H1 (cell line): ENCODE measurements around the gene OR10P1. TPM values are rescaled to one million over a fixed set of nuclear protein-coding genes. Genes with fewer than 3 reads are reported as not detected.

Experiments used
- CTCF ChIA-PET: fragments of 300-600 bp; sonication (Branson Sonifier 250); formaldehyde crosslinking; loops from one replicate; lab custom pipeline; 2021; ENCODE audit not compliant: partially characterized antibody; lab: Charles Lee
- POLR2A ChIA-PET: fragments of 300-600 bp; sonication (Branson Sonifier 250); formaldehyde crosslinking; loops from one replicate; lab custom pipeline; 2021; ENCODE audit warnings: inconsistent platforms; ENCODE audit not compliant: partially characterized antibody; lab: Charles Lee
- DNase-seq, 2 experiments: peaks; one replicate each; pipeline versions ENCODE4 v3.0.0 to v3.0.0-alpha.2; 2010 to 2022; ENCODE audit warnings: low spot score in 2 of 2, low read depth in 1 of 2, mixed read lengths in 1 of 2
- FAIRE-seq: peaks from 2 replicates; lab custom pipeline; 2011; peaks lifted over from hg19 to GRCh38; lab: Jason Lieb, UNC
- H2AFZ ChIP-seq: 2 replicates; pipeline ENCODE4 v1.8.1; 2012; ENCODE audit warnings: low read length, inconsistent platforms
- H2AK5ac ChIP-seq: 2 replicates; pipeline ENCODE4 v1.6.1; 2013; ENCODE audit warnings: low read depth, low read length
- H2BK120ac ChIP-seq: replicated peaks from 2 replicates; pipeline ENCODE3; 2013; ENCODE audit warnings: low read depth, low read length, inconsistent platforms
- H2BK12ac ChIP-seq: 2 replicates; pipeline ENCODE4 v1.6.1; 2013; ENCODE audit warnings: low read depth, low read length
- H2BK15ac ChIP-seq: 2 replicates; pipeline ENCODE4 v1.6.1; 2013; ENCODE audit warnings: low read length
- H2BK20ac ChIP-seq: 2 replicates; pipeline ENCODE4 v1.6.1; 2013; ENCODE audit warnings: low read length
- H2BK5ac ChIP-seq: 2 replicates; pipeline ENCODE4 v1.6.1; 2013; ENCODE audit warnings: low read depth, low read length
- H3K14ac ChIP-seq: 2 replicates; pipeline ENCODE4 v1.6.1; 2013; ENCODE audit warnings: inconsistent platforms; ENCODE audit not compliant: insufficient read length
- H3K18ac ChIP-seq: 2 replicates; pipeline ENCODE4 v1.6.1; 2013; ENCODE audit warnings: low read length; ENCODE audit errors: extremely low read depth
- H3K23ac ChIP-seq: 2 replicates; pipeline ENCODE4 v1.6.1; 2013; ENCODE audit warnings: inconsistent platforms; ENCODE audit not compliant: insufficient read length
- H3K23me2 ChIP-seq: 2 replicates; pipeline ENCODE4 v1.6.1; 2013; ENCODE audit warnings: low read depth, low read length
- H3K27ac ChIP-seq: 2 replicates; pipeline ENCODE4 v1.6.1; 2011; ENCODE audit warnings: low read depth, low read length, inconsistent platforms
- H3K27me3 ChIP-seq, 4 experiments: replicated peaks in 1 of 4; 1 replicate in 1 of 4; 2 replicates in 3 of 4; pipeline versions ENCODE4 v1.6.1 to v1.8.1; 2011 to 2013; ENCODE audit warnings: low read length in 3 of 4, mild to moderate bottlenecking in 3 of 4, inconsistent platforms in 2 of 4, mixed read lengths in 2 of 4, moderate library complexity in 1 of 4; ENCODE audit not compliant: control insufficient read depth in 3 of 4, insufficient read depth in 3 of 4; ENCODE audit errors: extremely low read depth in 1 of 4
- H3K36me3 ChIP-seq, 4 experiments: 2 replicates each; pipeline versions ENCODE4 v1.6.1 to v1.8.1; 2011 to 2013; ENCODE audit warnings: mild to moderate bottlenecking in 4 of 4, low read length in 3 of 4, moderate library complexity in 2 of 4, control low read depth in 1 of 4, inconsistent platforms in 1 of 4; ENCODE audit not compliant: insufficient read depth in 4 of 4, control insufficient read depth in 2 of 4
- H3K4ac ChIP-seq: replicated peaks from 2 replicates; pipeline ENCODE3; 2013; ENCODE audit warnings: low read length, low read depth, mixed read lengths, inconsistent platforms; ENCODE audit not compliant: insufficient read length
- H3K4me1 ChIP-seq, 4 experiments: replicated peaks in 1 of 4; 1 replicate in 1 of 4; 2 replicates in 3 of 4; pipeline versions ENCODE4 v1.6.1 to v1.8.1; 2011 to 2013; ENCODE audit warnings: low read length in 3 of 4, inconsistent platforms in 2 of 4, mixed read lengths in 1 of 4; ENCODE audit not compliant: insufficient read depth in 4 of 4, control insufficient read depth in 3 of 4
- H3K4me2 ChIP-seq, 2 experiments: 2 replicates each; pipeline versions ENCODE4 v1.6.1 to v1.8.1; 2011 to 2013; ENCODE audit warnings: low read depth in 2 of 2, low read length in 2 of 2, control low read depth in 1 of 2, inconsistent platforms in 1 of 2, mild to moderate bottlenecking in 1 of 2; ENCODE audit not compliant: insufficient read depth in 1 of 2
- H3K4me3 ChIP-seq, 4 experiments: fragments of 200-600, 300-600 bp in 1 of 4; sonication (generic), shearing (Covaris generic), sonication (Bioruptor Twin) in 1 of 4; 2 replicates each; pipeline versions ENCODE4 v1.5.1 to v1.8.1; 2011 to 2016; ENCODE audit warnings: low read length in 4 of 4, low read depth in 3 of 4, control low read depth in 2 of 4, inconsistent platforms in 2 of 4, mild to moderate bottlenecking in 2 of 4, mixed read lengths in 1 of 4, moderate library complexity in 1 of 4; ENCODE audit not compliant: insufficient read depth in 2 of 4; ENCODE audit errors: extremely low read depth in 1 of 4
- H3K56ac ChIP-seq: replicated peaks from 2 replicates; pipeline ENCODE3; 2013; ENCODE audit warnings: low read depth, mild to moderate bottlenecking, mixed read lengths, low read length, inconsistent platforms; ENCODE audit not compliant: insufficient read length
- H3K79me1 ChIP-seq: 2 replicates; pipeline ENCODE4 v1.6.1; 2013; ENCODE audit warnings: low read depth, low read length, control low read depth
- H3K79me2 ChIP-seq, 2 experiments: 2 replicates each; pipeline versions ENCODE4 v1.6.1 to v1.8.1; 2012 to 2013; ENCODE audit warnings: low read length in 2 of 2, mild to moderate bottlenecking in 2 of 2, inconsistent platforms in 1 of 2; ENCODE audit not compliant: insufficient read depth in 2 of 2, control insufficient read depth in 1 of 2
- H3K9ac ChIP-seq, 4 experiments: replicated peaks in 1 of 4; 1 replicate in 1 of 4; 2 replicates in 3 of 4; pipeline versions ENCODE4 v1.6.1 to v1.8.1; 2011 to 2013; ENCODE audit warnings: low read depth in 3 of 4, low read length in 3 of 4, control low read depth in 2 of 4, mild to moderate bottlenecking in 2 of 4, moderate library complexity in 2 of 4, inconsistent platforms in 1 of 4; ENCODE audit errors: extremely low read depth in 1 of 4
- H3K9me3 ChIP-seq, 2 experiments: 2 replicates each; pipeline versions ENCODE4 v1.6.1 to v1.8.1; 2012 to 2013; ENCODE audit warnings: mild to moderate bottlenecking in 2 of 2, moderate library complexity in 2 of 2, control low read depth in 1 of 2, inconsistent platforms in 1 of 2, low read depth in 1 of 2, low read length in 1 of 2, mixed read lengths in 1 of 2; ENCODE audit not compliant: insufficient read depth in 2 of 2
- H4K20me1 ChIP-seq, 2 experiments: replicated peaks in 1 of 2; 2 replicates each; pipeline versions ENCODE3 to v1.8.1; 2011 to 2013; ENCODE audit warnings: inconsistent platforms in 2 of 2, low read length in 2 of 2, mild to moderate bottlenecking in 1 of 2; ENCODE audit not compliant: insufficient read depth in 2 of 2, control insufficient read depth in 1 of 2
- H4K5ac ChIP-seq: 2 replicates; pipeline ENCODE4 v1.6.1; 2013; ENCODE audit warnings: low read length, low read depth, mixed read lengths, inconsistent platforms; ENCODE audit not compliant: insufficient read length
- H4K8ac ChIP-seq: 2 replicates; pipeline ENCODE4 v1.8.0; 2013; ENCODE audit warnings: mild to moderate bottlenecking, moderate library complexity, low read length, inconsistent platforms; ENCODE audit not compliant: insufficient read depth; ENCODE audit errors: extremely low read depth
- H4K91ac ChIP-seq: replicated peaks from 2 replicates; pipeline ENCODE3; 2013; ENCODE audit warnings: low read length, mixed read lengths, inconsistent platforms; ENCODE audit not compliant: insufficient read length
- ASH2L ChIP-seq: fragments of 200-600, 300-600 bp; sonication (generic); IDR thresholded peaks from one replicate; pipeline ENCODE4 v1.7.1; 2017; ENCODE audit warnings: low read length
- BCL11A ChIP-seq, 2 experiments: IDR thresholded peaks; one replicate each; pipeline ENCODE4 v1.6.1; 2011; ENCODE audit warnings: low read depth in 2 of 2, low read length in 2 of 2, mild to moderate bottlenecking in 2 of 2
- CBX5 ChIP-seq: fragments of 300-800, 300-1000 bp; sonication (generic); IDR thresholded peaks from 2 replicates; pipeline ENCODE4 v1.7.1; 2016; ENCODE audit warnings: antibody characterized with exemption, low read length, low read depth
- FOSL1 ChIP-seq: IDR thresholded peaks from 2 replicates; pipeline ENCODE4 v1.6.1; 2011; ENCODE audit warnings: mild to moderate bottlenecking, low read depth, low read length, moderate library complexity; ENCODE audit not compliant: insufficient read depth
- PHF8 ChIP-seq: fragments of 200-600 bp; sonication (generic); conservative IDR thresholded peaks from 2 replicates; pipeline ENCODE4 v1.7.1; 2012; ENCODE audit warnings: low read depth, mild to moderate bottlenecking, inconsistent platforms, low read length, moderate library complexity
- SIN3A ChIP-seq, 2 experiments: IDR thresholded peaks in 1 of 2; conservative IDR thresholded peaks in 1 of 2; 2 replicates each; pipeline ENCODE4 v1.6.1; 2011 to 2012; ENCODE audit warnings: low read length in 2 of 2, improper control_type of control experiment in 1 of 2, low read depth in 1 of 2, mild to moderate bottlenecking in 1 of 2
- SIX5 ChIP-seq: IDR thresholded peaks from 2 replicates; pipeline ENCODE4 v1.6.1; 2011; ENCODE audit warnings: mild to moderate bottlenecking, low read depth, low read length
- ZNF274 ChIP-seq: IDR thresholded peaks from 2 replicates; pipeline ENCODE4 v1.7.0; 2012; ENCODE audit warnings: low read length, borderline replicate concordance; ENCODE audit errors: extremely low read depth
- WGBS, 2 experiments: shearing (Covaris generic) in 1 of 2; methylation state at CpG; one replicate each; pipeline versions ENCODE4 v1.1.6 to v1.1.7; 2013 to 2015; ENCODE audit warnings: low lambda C conversion rate in 2 of 2, mixed read lengths in 2 of 2, inconsistent platforms in 1 of 2, low coverage in 1 of 2, missing lambda C conversion rate in 1 of 2; ENCODE audit not compliant: insufficient replicate concordance in 2 of 2, insufficient coverage in 1 of 2, insufficient read length in 1 of 2; ENCODE audit errors: extremely low coverage in 1 of 2, missing lambda C conversion rate in 1 of 2; 5-methylcytosine and 5-hydroxymethylcytosine counted together
- polyA plus RNA-seq, 7 experiments: library from polyadenylated mRNA; depleted of rRNA in 3 of 7; stranded (reverse) in 5 of 7; unstranded in 2 of 7; fragments of >200 nt in 5 of 7; fragments of 200-250 nt in 2 of 7; gene quantifications; 1 replicate in 5 of 7; 2 replicates in 1 of 7; 4 replicates in 1 of 7; pipeline versions ENCODE4 v1.2.1 to v1.2.3, GENCODE V29; 2011 to 2013; ENCODE audit warnings: missing spikeins in 2 of 7, mixed read lengths in 2 of 7
- total RNA-seq: library from RNA; stranded (reverse); fragmentation: NEBNext Ultra II Directional; extraction: Animal tissue kit (Norgen Biotek cat#: 25700); gene quantifications from 2 replicates; pipeline ENCODE4 v1.2.1, GENCODE V29; 2021

OR10P1 gene
- total and polyA plus RNA-seq, 2 of the 8 experiments (the other 6 are each of a cell fraction or from before 2014, with no cell fraction given): not detected

DNA sequence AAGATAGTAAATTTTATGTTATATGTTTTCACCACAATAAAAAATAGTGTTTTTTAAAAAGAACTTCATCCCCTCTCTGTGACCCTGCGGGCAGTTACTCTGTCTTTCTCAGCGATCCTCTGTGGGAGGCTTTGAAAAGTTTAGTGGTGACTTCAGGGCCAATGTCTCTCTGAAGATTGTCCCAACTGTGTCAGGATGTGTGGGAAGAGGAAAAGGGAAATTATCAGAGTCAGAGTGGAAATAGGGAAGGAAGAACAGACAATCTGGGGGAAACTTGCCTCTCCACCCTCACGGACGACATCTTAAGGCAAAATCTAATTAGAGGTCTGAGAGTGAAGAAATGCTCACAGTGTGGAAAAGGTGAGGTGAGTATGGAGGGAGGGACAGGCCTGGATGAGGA lies 3.5 kb upstream of the OR10P1 start:
- H3K4me3 ChIP-seq: no peak overlapping the region
- H3K79me2 ChIP-seq: no peaks in the 10 kb centered on the region
- no peaks in the 10 kb centered on the region for H3K23me2 ChIP-seq
- no peak overlapping the region for H3K14ac ChIP-seq
- H3K79me1 ChIP-seq: no peaks in the 10 kb centered on the region
- H3K4ac ChIP-seq: no peak overlapping the region
- H2AK5ac ChIP-seq: no peak overlapping the region
- no peak overlapping the region for H2BK15ac ChIP-seq
- H3K36me3 ChIP-seq: no peaks in the 10 kb centered on the region
- FAIRE-seq: no peak
- H3K18ac ChIP-seq: no peak overlapping the region
- no peaks in the 10 kb centered on the region for H3K4me1 ChIP-seq
- no peak overlapping the region for H4K5ac ChIP-seq
- no peak overlapping the region for H2BK12ac ChIP-seq
- no peak overlapping the region for H3K56ac ChIP-seq
- 0 out of 2 replicates have a peak overlapping the region, but pooled peaks have one; percentile 60 for H2AFZ ChIP-seq
- no peak overlapping the region for H2BK120ac ChIP-seq
- H3K23ac ChIP-seq: no peak overlapping the region
- CTCF ChIA-PET: interaction anchor here (1.3 to 1.4 kb wide), 2 partner anchors 12 to 13 kb away, joined by 3 to 8 read pairs; no protein-coding TSS in a partner anchor
- no peaks in the 10 kb centered on the region; a peak in 1 of 4 replicates for H3K9me3 ChIP-seq
- H3K27ac ChIP-seq: no peak overlapping the region
- DNase-seq: no peak
- H3K9ac ChIP-seq: no peak overlapping the region
- no peak overlapping the region for H4K8ac ChIP-seq
- WGBS, 2 experiments: 89% methylated on average over 4 of the region's 4 CpGs; no CpG with 5 or more reads in 1 of the 2 experiments
- no peak overlapping the region for H2BK20ac ChIP-seq
- POLR2A ChIA-PET: no interaction called here
- H4K20me1 ChIP-seq: no peaks in the 10 kb centered on the region
- H3K27me3 ChIP-seq: no peaks in the 10 kb centered on the region
- no peak overlapping the region for H4K91ac ChIP-seq
- H2BK5ac ChIP-seq: no peak overlapping the region
- TF ChIP-seq BCL11A (IDR thresholded peaks at IDR 0.05; ENCODE audit: low read depth in 2 of 2, low read length in 2 of 2) (no peak), FOSL1 (no peak), ZNF274 (no peak), PHF8 (no peak), ASH2L (no peak), SIX5 (no peak), SIN3A (conservative IDR thresholded peaks at IDR 0.05 in 1 of 2, IDR thresholded peaks at IDR 0.05 in 1 of 2; ENCODE audit: low read depth in 1 of 2, low read length in 2 of 2) (no peak), CBX5 (no peak)
- no peak overlapping the region for H3K4me2 ChIP-seq
